Glomerular visceral epithelial cell (primary cell): Measurements from ENCODE around the gene FKRP.
"Not testable (repeated sequence)": the region's sequence is repeated elsewhere in the genome, so short reads cannot be mapped to it uniquely, and the experiment has no call there.

ENCODE experiments used
- DNase-seq: peaks from one replicate; pipeline ENCODE4 v3.0.0-alpha.2; 2016; ENCODE audit errors: extremely low spot score

Gene FKRP

GRCh38 chr19:46786236-46787039 is 40.6 kb downstream of the FKRP start:
- DNase-seq: peak; percentile 77

GRCh38 chr19:46787040-46787330 is 41.1 kb downstream of the FKRP start:
- no peak for DNase-seq

- peak; percentile 78 for DNase-seq
Observed at GRCh38 chr19:46787331-46788261, 41.7 kb downstream of the FKRP start.

DNA sequence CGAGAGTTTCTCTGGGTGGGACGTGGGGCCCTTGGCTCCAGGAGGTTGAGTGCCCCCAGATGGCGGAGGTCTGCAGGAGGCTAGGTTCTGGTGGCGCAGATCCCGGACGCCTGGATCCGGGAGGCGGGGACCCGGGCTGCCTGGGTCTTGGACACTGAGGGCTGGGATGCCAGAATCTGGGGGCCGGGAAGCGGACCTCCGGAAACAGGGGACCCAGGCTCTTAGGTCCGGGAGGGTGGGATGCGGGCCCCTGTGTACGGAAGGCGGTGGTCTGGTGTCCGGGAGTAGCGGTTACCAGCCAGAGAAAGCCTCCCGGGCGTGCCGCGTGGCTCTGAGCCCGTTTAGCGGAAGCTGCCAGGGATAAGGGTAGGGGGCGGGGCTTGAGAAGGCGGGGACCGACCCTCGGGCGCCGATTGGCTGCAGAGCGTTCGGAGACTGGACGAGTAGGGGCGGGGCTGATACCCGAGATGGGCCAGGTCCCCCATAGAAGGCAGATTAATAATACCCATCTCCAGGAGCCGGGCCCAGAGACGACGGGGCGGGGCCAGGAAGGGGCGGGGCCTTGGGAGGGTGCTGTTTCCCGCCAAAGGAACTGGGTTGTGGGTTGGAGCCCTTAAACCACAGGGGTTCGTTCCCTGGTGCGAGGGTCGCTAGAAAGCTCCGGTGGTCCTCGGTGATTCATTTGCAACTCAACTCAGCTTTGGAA is 42.6 kb downstream of the FKRP start, which contains the start of gene SLC1A5:
Gene SLC1A5, minus strand, starts transcription at position 333 of the 706 bp plus-strand sequence. CDS start 629 bp downstream, outside the sequence.
- peak; percentile 99 for DNase-seq

- DNase-seq: no peak
Observed at GRCh38 chr19:46788968-46789338, 43.1 kb downstream of the FKRP start.

DNA sequence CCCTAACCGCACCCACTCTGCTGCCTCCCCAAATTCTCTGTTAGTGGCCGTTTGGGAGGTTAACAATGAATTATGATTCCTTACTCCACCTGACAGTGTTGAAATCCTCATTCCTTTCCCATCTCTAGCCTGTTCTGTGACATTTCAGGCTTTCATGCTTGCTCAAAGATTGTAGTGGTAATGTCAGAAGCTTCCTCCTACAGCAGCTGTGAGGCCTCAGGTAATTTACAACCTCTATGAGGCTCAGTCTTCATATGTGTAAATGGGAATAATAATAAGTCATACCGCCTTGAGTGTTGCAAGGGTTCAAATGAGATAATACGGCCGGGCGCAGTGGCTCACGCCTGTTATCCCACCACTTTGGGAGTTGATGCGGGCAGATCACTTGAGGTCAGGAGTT is 43.5 kb downstream of the FKRP start:
- DNase-seq: no peak

DNA sequence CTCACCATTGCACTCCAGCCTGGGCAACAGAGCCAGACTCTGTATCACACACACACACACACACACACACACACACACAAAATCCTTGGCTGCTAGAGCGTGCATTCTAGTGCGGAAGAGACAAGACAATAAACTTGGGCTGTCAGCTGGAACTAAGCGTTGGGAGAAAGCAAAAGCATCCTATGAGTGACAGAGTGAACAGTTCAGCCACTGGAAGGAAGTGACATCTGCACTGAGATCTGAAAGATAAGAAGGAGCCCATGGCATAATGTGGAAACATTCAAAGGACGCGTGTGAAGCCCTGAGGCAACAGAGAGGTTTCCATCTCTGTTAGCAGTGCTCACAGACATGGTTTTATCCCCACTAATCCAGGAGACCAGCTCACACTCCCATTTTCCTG is 46.1 kb downstream of the FKRP start:
- DNase-seq: peak; percentile 51

DNA sequence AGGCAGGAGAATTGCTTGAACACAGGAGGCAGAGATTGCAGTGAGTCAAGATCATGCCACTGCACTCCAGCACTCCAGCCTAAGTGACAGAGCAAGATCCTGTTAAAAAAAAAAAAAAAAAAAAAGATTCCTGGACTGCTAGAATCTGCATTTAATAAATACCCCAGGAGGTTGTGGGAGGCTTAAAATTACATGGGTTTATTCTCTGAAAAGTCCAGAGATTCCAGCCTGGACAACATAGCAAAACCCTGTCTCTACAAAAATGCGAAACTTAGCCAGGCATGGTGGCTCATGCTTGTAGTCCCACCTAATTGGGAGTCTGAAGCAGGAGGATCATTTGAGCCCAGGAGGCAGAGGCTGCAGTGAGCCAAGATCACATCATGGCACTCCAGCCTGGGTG is 52.0 kb downstream of the FKRP start:
- DNase-seq: no peak

DNA sequence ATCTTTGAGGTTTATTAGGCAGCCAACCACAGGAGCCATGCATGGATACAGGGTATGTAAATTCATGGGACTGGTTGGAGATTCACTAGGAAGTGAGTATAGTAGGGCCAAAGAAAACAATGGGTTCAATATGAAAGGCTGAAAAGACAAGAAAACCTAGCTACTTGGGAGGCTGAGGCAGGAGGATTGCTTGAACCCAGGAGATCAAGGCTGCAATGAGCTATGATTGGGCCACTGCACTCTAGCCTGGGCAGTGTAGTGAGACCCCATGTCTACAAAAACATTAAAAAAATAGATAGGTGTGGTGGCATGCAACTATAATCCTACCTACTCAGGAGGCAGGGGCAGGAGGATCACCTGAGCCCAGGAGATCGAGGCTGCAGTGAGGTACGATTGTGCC is 52.9 kb downstream of the FKRP start:
- no peak for DNase-seq

GRCh38 chr19:46802152-46802551 is 56.3 kb downstream of the FKRP start:
- DNase-seq: no peak

DNA sequence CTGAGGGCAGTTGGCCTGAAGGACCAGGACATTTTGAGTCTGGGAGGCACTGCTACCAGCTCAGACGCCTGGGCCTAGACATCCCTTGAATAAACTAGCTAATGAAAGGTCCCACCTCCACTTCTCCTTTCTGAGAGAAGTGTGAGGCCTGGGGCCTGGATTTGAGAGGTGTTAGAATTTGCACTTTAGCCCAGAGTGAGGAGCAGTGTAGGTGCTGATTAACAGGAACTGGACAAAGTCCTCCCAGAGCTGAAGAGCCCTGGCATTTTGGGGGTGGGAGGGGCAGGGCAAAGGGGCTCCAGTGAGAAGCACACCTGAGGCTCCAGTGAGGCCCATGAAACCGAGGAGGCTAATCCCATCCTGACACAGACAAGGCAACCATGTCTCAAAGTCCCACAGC is 57.7 kb downstream of the FKRP start:
- DNase-seq: no peak

DNA sequence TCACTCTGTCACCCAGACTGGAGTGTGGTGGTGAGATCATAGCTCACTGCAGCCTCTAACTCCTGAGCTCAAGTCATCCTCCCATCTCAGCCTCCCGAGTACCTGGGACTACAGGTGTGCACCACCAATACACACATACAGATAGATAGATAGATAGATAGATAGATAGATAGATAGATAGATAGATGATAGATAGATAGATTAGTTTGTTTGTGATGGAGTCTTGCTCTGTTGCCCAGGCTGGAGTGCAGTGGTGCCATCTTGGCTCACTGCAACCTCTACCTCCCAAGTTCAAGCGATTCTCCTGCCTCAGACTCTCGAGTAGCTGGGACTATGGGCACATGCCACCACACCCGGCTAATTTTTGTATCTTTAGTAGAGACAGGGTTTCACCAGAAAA is 58.6 kb downstream of the FKRP start:
- not testable (repeated sequence) for DNase-seq

GRCh38 chr19:46806656-46807055 is 60.8 kb downstream of the FKRP start:
- no peak for DNase-seq
